Measurements from ENCODE around the gene KLHL6.

The KLHL6 gene

GRCh38 chr3:183541235-183541655 lies 14.3 kb downstream of the KLHL6 start:
- no peak overlapping the region for H3K4me3 ChIP-seq (ENCODE audit: low read length)
- no peaks in the 10 kb centered on the region for H3K27me3 ChIP-seq (ENCODE audit: control insufficient read depth, insufficient read depth, low read length)
- H3K4me1 ChIP-seq (ENCODE audit: control insufficient read depth, low read depth, low read length) = peaks cover 5% of the 10 kb centered on the region
- H3K36me3 ChIP-seq (ENCODE audit: control insufficient read depth, low read depth, low read length) = no peaks in the 10 kb centered on the region
- no peak overlapping the region for H3K9ac ChIP-seq (ENCODE audit: low read length)
- no peak overlapping the region for H3K27ac ChIP-seq (ENCODE audit: low read length)
- H3K9me3 ChIP-seq (ENCODE audit: control insufficient read depth, low read depth, low read length) = no peaks in the 10 kb centered on the region

DNA sequence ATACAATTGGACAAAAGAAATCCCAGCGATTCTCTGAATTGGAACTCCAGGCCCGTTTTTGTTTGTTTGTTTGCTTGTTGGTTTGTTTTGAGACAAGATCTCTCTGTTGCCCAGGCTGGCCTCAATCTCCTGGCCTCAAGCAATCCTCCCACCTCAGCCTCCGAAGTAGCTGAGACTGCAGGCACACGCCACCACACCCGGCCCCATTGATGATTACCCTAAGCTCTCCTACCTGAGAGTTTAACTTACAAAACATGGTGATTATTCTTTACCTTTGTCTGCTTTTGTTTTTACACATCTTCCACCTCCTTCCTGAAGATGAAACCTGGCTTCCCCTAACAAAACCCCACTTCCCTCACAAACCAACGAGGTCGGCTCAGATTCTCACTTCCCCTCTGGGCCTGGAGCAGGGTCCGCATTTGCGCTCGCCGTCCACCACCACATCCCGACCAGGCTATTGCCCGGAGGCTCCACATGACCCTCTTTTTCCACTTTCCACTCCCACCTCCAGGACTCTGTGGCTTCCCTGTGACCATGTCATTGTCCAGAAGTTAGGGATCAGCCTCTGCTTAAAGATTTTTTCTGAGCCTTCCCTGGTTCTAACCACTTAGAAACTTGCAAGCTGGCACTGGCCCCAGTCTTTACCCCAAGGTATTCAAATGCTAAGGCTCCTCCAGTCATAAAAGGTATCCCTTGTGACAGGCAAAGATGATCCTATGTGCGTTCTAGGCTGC lies 14.8 kb downstream of the KLHL6 start:
- Histone ChIP-seq H3K27ac (ENCODE audit: low read length) (no peak overlapping the region), H3K4me1 (ENCODE audit: control insufficient read depth, low read depth, low read length) (peaks cover 5% of the 10 kb centered on the region), H3K9me3 (ENCODE audit: control insufficient read depth, low read depth, low read length) (no peaks in the 10 kb centered on the region), H3K4me3 (ENCODE audit: low read length) (no peak overlapping the region), H3K9ac (ENCODE audit: low read length) (no peak overlapping the region), H3K27me3 (ENCODE audit: control insufficient read depth, insufficient read depth, low read length) (no peaks in the 10 kb centered on the region), H3K36me3 (ENCODE audit: control insufficient read depth, low read depth, low read length) (no peaks in the 10 kb centered on the region)

DNA sequence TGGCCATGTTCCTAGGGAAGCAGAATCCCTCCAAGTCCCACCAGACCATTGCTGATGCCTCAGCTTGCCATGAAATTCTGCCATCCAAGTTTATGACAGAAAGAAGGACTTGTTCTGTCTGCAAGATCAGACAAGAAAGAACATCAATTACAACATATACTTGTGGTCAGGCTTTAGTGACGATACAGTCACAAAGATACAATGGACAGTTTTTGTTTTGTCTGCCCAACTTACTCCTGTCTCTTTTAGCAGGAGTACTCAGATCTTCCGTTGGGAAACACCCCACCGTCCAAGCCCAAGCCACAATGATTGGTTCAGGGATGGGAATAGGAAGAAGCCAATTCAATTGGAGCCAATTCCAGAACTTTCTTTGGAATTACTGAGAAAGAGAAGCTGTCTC lies 15.7 kb downstream of the KLHL6 start:
- Histone ChIP-seq H3K9ac (ENCODE audit: low read length) (no peak overlapping the region), H3K4me1 (ENCODE audit: control insufficient read depth, low read depth, low read length) (no peaks in the 10 kb centered on the region), H3K27ac (ENCODE audit: low read length) (no peak overlapping the region)

GRCh38 chr3:183538486-183538885 lies 17.0 kb downstream of the KLHL6 start:
- no peak overlapping the region for H3K4me3 ChIP-seq (ENCODE audit: low read length)
- no peaks in the 10 kb centered on the region for H3K36me3 ChIP-seq (ENCODE audit: control insufficient read depth, low read depth, low read length)
- no peak overlapping the region for H3K9ac ChIP-seq (ENCODE audit: low read length)
- no peaks in the 10 kb centered on the region for H3K27me3 ChIP-seq (ENCODE audit: control insufficient read depth, insufficient read depth, low read length)
- H3K4me1 ChIP-seq (ENCODE audit: control insufficient read depth, low read depth, low read length) = peaks cover 8% of the 10 kb centered on the region
- no peak overlapping the region for H3K27ac ChIP-seq (ENCODE audit: low read length)
- no peaks in the 10 kb centered on the region for H3K9me3 ChIP-seq (ENCODE audit: control insufficient read depth, low read depth, low read length)

More for the DNA sequence above, 15.7 kb downstream of the KLHL6 start:
- Histone ChIP-seq H3K27me3 (ENCODE audit: control insufficient read depth, insufficient read depth, low read length) (no peaks in the 10 kb centered on the region), H3K9me3 (ENCODE audit: control insufficient read depth, low read depth, low read length) (no peaks in the 10 kb centered on the region), H3K4me3 (ENCODE audit: low read length) (no peak overlapping the region), H3K36me3 (ENCODE audit: control insufficient read depth, low read depth, low read length) (no peaks in the 10 kb centered on the region)

DNA sequence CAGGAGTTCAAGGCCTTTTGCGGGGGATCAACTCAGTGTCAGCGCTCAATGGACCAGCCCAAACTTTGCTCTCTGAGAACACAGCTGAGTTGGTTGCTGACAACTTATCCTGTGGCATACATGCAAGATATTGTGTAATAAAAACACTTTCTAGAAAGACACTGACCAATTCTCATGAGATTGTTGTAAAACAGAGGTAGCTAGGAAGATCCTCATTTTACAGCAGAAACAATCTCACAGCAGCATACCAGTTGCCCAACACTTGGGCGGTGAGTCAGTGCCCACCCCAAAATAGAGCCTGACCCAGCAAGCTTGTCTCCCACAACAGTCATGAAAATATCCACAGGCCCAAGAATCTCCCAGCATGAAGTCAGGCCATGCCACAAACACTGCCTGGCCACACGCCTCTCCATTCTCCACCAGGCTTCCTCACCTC lies 18.2 kb downstream of the KLHL6 start:
- H3K36me3 ChIP-seq (ENCODE audit: control insufficient read depth, low read depth, low read length) = no peaks in the 10 kb centered on the region
- no peak overlapping the region for H3K27ac ChIP-seq (ENCODE audit: low read length)
- no peak overlapping the region for H3K4me3 ChIP-seq (ENCODE audit: low read length)
- no peaks in the 10 kb centered on the region for H3K9me3 ChIP-seq (ENCODE audit: control insufficient read depth, low read depth, low read length)
- H3K27me3 ChIP-seq (ENCODE audit: control insufficient read depth, insufficient read depth, low read length) = no peaks in the 10 kb centered on the region
- H3K9ac ChIP-seq (ENCODE audit: low read length) = no peak overlapping the region
- peaks cover 16% of the 10 kb centered on the region for H3K4me1 ChIP-seq (ENCODE audit: control insufficient read depth, low read depth, low read length)

DNA sequence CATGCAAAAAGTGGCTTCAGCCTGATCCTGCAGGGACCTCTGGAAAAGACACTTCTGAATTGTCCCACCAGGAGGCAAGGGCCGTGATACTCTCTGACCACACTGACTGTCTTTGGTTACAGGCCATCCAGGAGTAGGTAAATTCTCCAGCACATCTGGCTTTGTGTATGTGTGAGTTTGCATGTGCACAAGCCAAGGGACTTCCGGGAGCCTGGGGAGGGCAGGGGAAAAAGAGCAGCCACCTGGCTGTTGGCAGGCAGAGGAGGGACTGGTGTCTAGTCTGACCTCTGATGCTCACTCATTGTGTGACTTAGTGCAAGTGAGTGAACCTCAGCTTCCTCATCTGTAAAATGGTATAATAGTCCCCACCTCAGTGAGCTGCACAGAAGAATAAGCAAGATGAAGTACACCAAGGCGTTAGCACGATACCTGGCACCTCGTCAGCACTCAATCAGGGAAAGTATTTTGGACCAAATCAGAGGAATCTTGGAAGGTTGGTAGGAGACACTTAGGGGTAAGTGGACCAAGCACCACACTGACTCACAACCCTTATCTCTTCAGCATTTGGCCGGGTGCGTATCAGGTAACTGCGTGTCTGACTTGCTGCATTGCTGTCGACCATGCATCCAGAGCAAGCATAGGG lies 19.1 kb downstream of the KLHL6 start:
- Histone ChIP-seq H3K27me3 (ENCODE audit: control insufficient read depth, insufficient read depth, low read length) (no peaks in the 10 kb centered on the region), H3K36me3 (ENCODE audit: control insufficient read depth, low read depth, low read length) (no peaks in the 10 kb centered on the region), H3K4me1 (ENCODE audit: control insufficient read depth, low read depth, low read length) (peaks cover 16% of the 10 kb centered on the region)

GRCh38 chr3:183534249-183534648 lies 21.3 kb downstream of the KLHL6 start:
- Histone ChIP-seq H3K9me3 (ENCODE audit: control insufficient read depth, low read depth, low read length) (no peaks in the 10 kb centered on the region), H3K27ac (ENCODE audit: low read length) (no peak overlapping the region), H3K36me3 (ENCODE audit: control insufficient read depth, low read depth, low read length) (no peaks in the 10 kb centered on the region), H3K9ac (ENCODE audit: low read length) (no peak overlapping the region), H3K27me3 (ENCODE audit: control insufficient read depth, insufficient read depth, low read length) (no peaks in the 10 kb centered on the region), H3K4me1 (ENCODE audit: control insufficient read depth, low read depth, low read length) (peaks cover 16% of the 10 kb centered on the region), H3K4me3 (ENCODE audit: low read length) (no peak overlapping the region)

More for the DNA sequence above, 19.1 kb downstream of the KLHL6 start:
- Histone ChIP-seq H3K27ac (ENCODE audit: low read length) (no peak overlapping the region), H3K4me3 (ENCODE audit: low read length) (no peak overlapping the region), H3K9me3 (ENCODE audit: control insufficient read depth, low read depth, low read length) (no peaks in the 10 kb centered on the region), H3K9ac (ENCODE audit: low read length) (no peak overlapping the region)

DNA sequence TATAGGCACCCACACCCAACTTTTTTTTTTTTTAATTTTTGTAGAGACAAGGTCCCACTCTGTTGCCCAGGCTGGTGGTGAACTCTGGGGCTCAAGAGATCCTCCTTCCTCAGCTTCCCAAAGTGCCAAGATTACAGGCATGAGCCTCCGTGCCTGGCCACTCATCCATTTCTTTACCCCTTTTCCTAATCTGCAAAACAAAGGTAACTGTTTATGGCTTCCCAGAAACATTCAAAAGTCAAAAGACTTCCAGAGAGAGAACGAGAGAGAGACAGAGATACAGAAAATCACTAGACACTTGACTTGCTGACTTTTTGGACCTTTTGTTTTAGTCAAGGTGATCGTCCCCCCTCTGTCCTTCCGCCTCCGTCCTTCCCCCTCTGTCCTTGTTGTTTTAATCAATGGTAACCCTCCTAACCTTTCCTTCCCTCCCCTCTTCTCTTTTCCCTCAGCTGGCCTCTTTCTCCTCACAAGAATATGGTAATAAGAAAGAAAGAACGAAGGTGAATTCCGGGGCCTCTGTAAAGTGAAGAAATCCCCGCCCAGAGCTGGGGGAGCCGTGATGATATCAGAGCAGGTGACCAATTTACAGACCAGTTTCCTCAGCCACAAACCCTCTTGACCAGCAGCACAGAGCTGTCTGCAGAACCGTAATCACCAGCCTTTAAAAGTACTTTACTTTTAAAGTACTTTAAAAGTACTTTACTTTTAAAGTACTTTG lies 21.9 kb downstream of the KLHL6 start:
- Histone ChIP-seq H3K4me3 (ENCODE audit: low read length) (peak overlapping the region; percentile 18), H3K36me3 (ENCODE audit: control insufficient read depth, low read depth, low read length) (no peaks in the 10 kb centered on the region), H3K4me1 (ENCODE audit: control insufficient read depth, low read depth, low read length) (peaks cover 16% of the 10 kb centered on the region), H3K27ac (ENCODE audit: low read length) (no peak overlapping the region), H3K9ac (ENCODE audit: low read length) (no peak overlapping the region), H3K27me3 (ENCODE audit: control insufficient read depth, insufficient read depth, low read length) (no peaks in the 10 kb centered on the region), H3K9me3 (ENCODE audit: control insufficient read depth, low read depth, low read length) (no peaks in the 10 kb centered on the region)

- no peak overlapping the region for H3K27ac ChIP-seq (ENCODE audit: low read length)
- H3K9ac ChIP-seq (ENCODE audit: low read length) = no peak overlapping the region
- no peaks in the 10 kb centered on the region for H3K36me3 ChIP-seq (ENCODE audit: control insufficient read depth, low read depth, low read length)
- H3K9me3 ChIP-seq (ENCODE audit: control insufficient read depth, low read depth, low read length) = no peaks in the 10 kb centered on the region
- no peaks in the 10 kb centered on the region for H3K27me3 ChIP-seq (ENCODE audit: control insufficient read depth, insufficient read depth, low read length)
- peaks cover 16% of the 10 kb centered on the region for H3K4me1 ChIP-seq (ENCODE audit: control insufficient read depth, low read depth, low read length)
- H3K4me3 ChIP-seq (ENCODE audit: low read length) = peak overlapping the region; percentile 18
Observed at GRCh38 chr3:183532620-183533411, 22.7 kb downstream of the KLHL6 start.

DNA sequence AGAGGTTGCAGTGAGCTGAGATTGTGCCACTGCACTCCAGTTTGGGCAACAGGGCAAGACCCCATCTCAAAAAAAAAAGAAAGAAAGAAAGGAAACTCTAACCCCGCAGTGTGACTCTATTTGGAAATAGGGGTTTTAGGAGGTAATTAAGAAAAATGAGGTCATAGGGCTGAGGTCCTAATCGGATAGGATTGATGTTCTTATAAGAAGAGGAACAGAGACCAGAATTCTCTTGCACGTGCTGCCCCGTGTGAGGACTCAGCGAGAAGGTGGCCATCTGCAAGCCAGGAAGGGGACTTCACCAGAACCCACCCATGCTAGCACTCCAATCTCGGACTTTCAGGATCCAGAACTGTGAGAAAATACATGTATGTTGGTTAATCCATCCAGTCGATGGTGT lies 25.8 kb downstream of the KLHL6 start:
- no peaks in the 10 kb centered on the region for H3K9me3 ChIP-seq (ENCODE audit: control insufficient read depth, low read depth, low read length)
- H3K9ac ChIP-seq (ENCODE audit: low read length) = no peak overlapping the region
- H3K4me1 ChIP-seq (ENCODE audit: control insufficient read depth, low read depth, low read length) = peaks cover 16% of the 10 kb centered on the region
- H3K27ac ChIP-seq (ENCODE audit: low read length) = no peak overlapping the region
- H3K36me3 ChIP-seq (ENCODE audit: control insufficient read depth, low read depth, low read length) = no peaks in the 10 kb centered on the region
- H3K27me3 ChIP-seq (ENCODE audit: control insufficient read depth, insufficient read depth, low read length) = no peaks in the 10 kb centered on the region
- no peak overlapping the region for H3K4me3 ChIP-seq (ENCODE audit: low read length)

DNA sequence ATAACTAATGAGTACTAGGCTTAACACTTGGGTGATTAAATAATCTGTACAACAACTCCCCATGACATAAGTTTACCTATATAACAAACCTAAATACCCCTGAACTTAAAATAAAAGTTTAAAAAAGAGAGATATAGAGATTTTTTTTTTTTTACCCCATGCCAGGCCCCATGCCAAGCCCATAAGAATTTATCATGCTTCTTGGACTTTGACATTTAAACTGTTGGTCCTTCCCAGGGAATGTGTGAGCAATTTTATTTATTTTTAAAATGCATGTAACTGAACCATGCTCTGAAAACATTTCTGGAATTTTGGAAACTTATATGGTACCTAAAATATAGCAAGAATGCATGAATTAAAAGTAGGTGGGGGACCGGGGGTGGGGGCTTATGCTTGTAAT lies 26.3 kb downstream of the KLHL6 start:
- no peaks in the 10 kb centered on the region for H3K36me3 ChIP-seq (ENCODE audit: control insufficient read depth, low read depth, low read length)
- peaks cover 15% of the 10 kb centered on the region for H3K4me1 ChIP-seq (ENCODE audit: control insufficient read depth, low read depth, low read length)
- no peak overlapping the region for H3K9ac ChIP-seq (ENCODE audit: low read length)
- no peak overlapping the region for H3K4me3 ChIP-seq (ENCODE audit: low read length)
- no peaks in the 10 kb centered on the region for H3K27me3 ChIP-seq (ENCODE audit: control insufficient read depth, insufficient read depth, low read length)
- H3K27ac ChIP-seq (ENCODE audit: low read length) = no peak overlapping the region
- H3K9me3 ChIP-seq (ENCODE audit: control insufficient read depth, low read depth, low read length) = no peaks in the 10 kb centered on the region
